Left lung (tissue), 10 donors: Measurements from ENCODE around the gene YWHAG. TPM values are rescaled to one million over a fixed set of nuclear protein-coding genes. Genes with fewer than 3 reads are reported as not detected.

Experiments
- ATAC-seq: fragments of 200-7000 bp; cut with Tn5 transposase; one replicate; pipeline ENCODE4 v1.9.1; 2020; ENCODE audit warnings: moderate library complexity
- DNase-seq, 4 donors: peaks; one replicate each; pipeline ENCODE4 v3.0.0-alpha.2; 2013 to 2020
- H3K27ac ChIP-seq, 2 donors: fragments of 200-600 bp; sonication (generic) in 1 of 2; one replicate each; pipeline versions ENCODE4 v1.5.0 to v1.8.0; 2020 to 2021
- H3K27me3 ChIP-seq, 2 donors: fragments of 200-600 bp; sonication (generic) in 1 of 2; one replicate each; pipeline versions ENCODE4 v1.5.0 to v1.8.0; 2020 to 2021
- H3K36me3 ChIP-seq, 2 donors: fragments of 200-600 bp; sonication (generic) in 1 of 2; one replicate each; pipeline versions ENCODE4 v1.5.0 to v1.8.0; 2020 to 2021
- H3K4me1 ChIP-seq, 2 donors: fragments of 200-600 bp; one replicate each; pipeline ENCODE4 v1.8.0; 2021
- H3K4me3 ChIP-seq, 2 donors: fragments of 200-600 bp; sonication (generic) in 1 of 2; one replicate each; pipeline versions ENCODE4 v1.5.0 to v1.8.0; 2020 to 2021; ENCODE audit warnings: mild to moderate bottlenecking in 1 of 2
- H3K9me3 ChIP-seq, 2 donors: fragments of 200-600 bp; sonication (generic) in 1 of 2; one replicate each; pipeline versions ENCODE4 v1.5.0 to v1.8.0; 2020 to 2021
- CTCF ChIP-seq, 2 donors: fragments of 200-600 bp; sonication (generic) in 1 of 2; IDR thresholded peaks; one replicate each; pipeline versions ENCODE4 v1.5.0 to v1.8.0; 2021; ENCODE audit warnings: antibody characterized with exemption in 2 of 2
- intact Hi-C, 2 donors: fragments of 100-400 bp; cut with DNase I; formaldehyde crosslinking; loops; one replicate each; pipeline versions ENCODE4 v1.11.2 to v1.14.2; 2022
- polyA plus RNA-seq, 6 donors: library from polyadenylated mRNA; unstranded; fragments of 120-200 nt; gene quantifications; one replicate each; pipeline ENCODE4 v1.2.1, GENCODE V29; 2013; ENCODE audit not compliant: insufficient read length in 6 of 6
- total RNA-seq, 2 donors: library from RNA; stranded (reverse); fragmentation: NEBNext Ultra II Directional; extraction: Animal tissue kit (Norgen Biotek cat#: 25700); gene quantifications; one replicate each; pipeline ENCODE4 v1.2.1, GENCODE V29; 2021
- donor health status: DM: no; HTN: yes; CAD: no.
- donor health status: DM: no; HTN: no; CAD: no.

The YWHAG gene
- total and polyA plus RNA-seq, 8 donors, result 99.2 to 160 (median 111) TPM

DNA sequence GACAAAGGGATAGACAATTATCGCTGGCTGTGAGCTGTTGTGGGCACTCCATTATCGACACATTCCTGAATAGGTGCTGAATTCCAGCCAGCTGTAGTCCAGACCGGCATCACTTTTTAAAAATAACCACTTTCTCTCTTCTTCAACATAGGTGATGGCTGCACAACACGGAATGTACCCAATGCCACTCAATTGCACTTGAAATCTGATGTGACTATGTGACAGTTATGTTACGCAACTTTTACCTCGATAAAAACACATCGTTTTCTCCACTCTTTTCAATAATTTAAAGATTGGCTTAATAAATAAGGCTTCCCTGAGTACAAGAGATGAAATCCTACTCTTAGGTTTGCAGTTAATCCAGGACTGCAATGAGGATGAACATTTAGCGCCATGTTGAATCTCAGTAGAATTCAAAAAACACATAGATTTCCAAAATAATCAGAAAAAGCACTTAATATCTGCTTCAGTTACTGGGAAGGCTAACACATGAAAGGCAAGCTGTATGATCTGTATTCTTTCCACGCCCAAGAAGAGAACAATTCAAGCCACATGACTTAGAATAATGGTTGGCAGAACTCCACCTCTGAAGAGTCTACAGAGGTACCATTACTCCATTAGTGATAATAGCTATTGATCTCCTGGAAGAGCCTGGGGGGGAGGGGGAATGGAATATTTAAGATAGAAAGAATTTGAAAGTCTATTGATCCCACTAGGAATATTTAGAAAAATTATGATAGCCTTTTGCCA is 3.6 kb downstream of the YWHAG start:
- no peak overlapping the region for H3K4me3 ChIP-seq
- no peak for DNase-seq
- intact Hi-C loops, result no loop called here
- TF ChIP-seq CTCF (IDR thresholded peaks at IDR 0.05), result no peak
- ATAC-seq, result no peak
- H3K27ac ChIP-seq, result no peak overlapping the region
- H3K9me3 ChIP-seq, result no peaks in the 10 kb centered on the region
- H3K4me1 ChIP-seq, result peaks cover 6 to 76% of the 10 kb centered on the region in 2 donors
- H3K27me3 ChIP-seq, result no peaks in the 10 kb centered on the region
- H3K36me3 ChIP-seq, result peaks cover 0 to 28% of the 10 kb centered on the region in 2 donors

- no peak overlapping the region for H3K27ac ChIP-seq
Measured at GRCh38 chr7:76354516-76354915, 4.3 kb downstream of the YWHAG start.

GRCh38 chr7:76353744-76354143 is 5.0 kb downstream of the YWHAG start:
- Histone ChIP-seq H3K27me3 (no peaks in the 10 kb centered on the region), H3K4me1 (peaks cover 0 to 75% of the 10 kb centered on the region in 2 donors), H3K4me3 (no peak overlapping the region), H3K27ac (no peak overlapping the region), H3K9me3 (no peaks in the 10 kb centered on the region), H3K36me3 (peaks cover 0 to 40% of the 10 kb centered on the region in 2 donors)
- intact Hi-C loops, result no loop called here
- no peak for TF ChIP-seq CTCF (IDR thresholded peaks at IDR 0.05)
- no peak for DNase-seq
- no peak for ATAC-seq

More at GRCh38 chr7:76354516-76354915, 4.3 kb downstream of the YWHAG start:
- Histone ChIP-seq H3K9me3 (no peaks in the 10 kb centered on the region), H3K27me3 (no peaks in the 10 kb centered on the region), H3K36me3 (peaks cover 0 to 34% of the 10 kb centered on the region in 2 donors), H3K4me1 (peaks cover 0 to 73% of the 10 kb centered on the region in 2 donors), H3K4me3 (no peak overlapping the region)
- intact Hi-C loops, result no loop called here
- DNase-seq, result no peak
- no peak for TF ChIP-seq CTCF (IDR thresholded peaks at IDR 0.05)
- ATAC-seq, result no peak

DNA sequence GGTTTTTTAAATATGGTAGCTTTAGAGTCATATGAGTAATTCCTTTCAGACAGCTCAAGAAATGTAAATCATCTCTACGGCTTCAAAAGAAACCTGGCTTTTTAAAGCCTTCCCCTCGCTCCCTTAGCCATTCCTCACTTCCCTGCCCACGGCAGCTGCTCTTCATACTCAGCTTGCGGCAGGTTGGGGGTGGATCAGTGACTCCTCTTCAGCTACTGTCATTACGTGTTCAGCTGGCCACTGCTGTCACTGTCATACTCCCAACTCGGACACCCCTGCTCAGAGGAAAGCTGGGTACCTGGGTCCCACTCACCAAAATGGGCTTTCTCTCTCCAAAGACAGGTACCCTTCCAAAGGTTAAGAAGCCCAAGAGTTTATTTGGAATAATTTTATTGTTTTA is 6.6 kb downstream of the YWHAG start:
- no peak for ATAC-seq

More for the DNA sequence above, 6.6 kb downstream of the YWHAG start:
- TF ChIP-seq CTCF (IDR thresholded peaks at IDR 0.05), result no peak
- Histone ChIP-seq H3K36me3 (peaks cover 0 to 51% of the 10 kb centered on the region in 2 donors), H3K4me1 (peaks cover 0 to 86% of the 10 kb centered on the region in 2 donors), H3K27ac (no peak overlapping the region), H3K9me3 (no peaks in the 10 kb centered on the region), H3K27me3 (no peaks in the 10 kb centered on the region), H3K4me3 (no peak overlapping the region)
- intact Hi-C loops, result no loop called here
- DNase-seq, result no peak
